DOHH2 (cell line): Measurements from ENCODE around the gene SEPHS1.
A peak's percentile ranks its signal among the peaks of the same experiment; 100 is the strongest.

ENCODE experiments used
- H3F3A ChIP-seq: fragments of 200-600 bp; sonication (generic), shearing (Covaris generic); 2 replicates; pipeline ENCODE4 v1.6.0; 2016; ENCODE audit warnings: antibody characterized with exemption, mild to moderate bottlenecking; ENCODE audit not compliant: control insufficient read depth, insufficient read depth
- H3K27ac ChIP-seq: fragments of 200-600 bp; sonication (generic); 2 replicates; pipeline ENCODE4 v1.5.1; 2014; ENCODE audit warnings: low read depth, mild to moderate bottlenecking, low read length, moderate library complexity
- H3K27me3 ChIP-seq: fragments of 200-600 bp; sonication (generic); 2 replicates; pipeline ENCODE4 v1.6.1; 2014; ENCODE audit warnings: mild to moderate bottlenecking, low read length, mixed read lengths; ENCODE audit not compliant: control insufficient read depth
- H3K36me3 ChIP-seq: fragments of 200-600 bp; sonication (generic); 2 replicates; pipeline ENCODE4 v1.6.1; 2014; ENCODE audit warnings: mild to moderate bottlenecking, low read length, moderate library complexity, mixed read lengths; ENCODE audit not compliant: control insufficient read depth
- H3K4me1 ChIP-seq: fragments of 200-600 bp; sonication (generic); 2 replicates; pipeline ENCODE4 v1.6.1; 2014; ENCODE audit warnings: mild to moderate bottlenecking, low read length, mixed read lengths; ENCODE audit not compliant: control insufficient read depth
- H3K4me2 ChIP-seq: fragments of 200-600 bp; sonication (generic); 2 replicates; pipeline ENCODE4 v1.6.0; 2014; ENCODE audit warnings: mild to moderate bottlenecking, low read length, moderate library complexity
- H3K4me3 ChIP-seq: fragments of 200-600 bp; sonication (generic); 2 replicates; pipeline ENCODE4 v1.5.1; 2014; ENCODE audit warnings: mild to moderate bottlenecking, low read length, mixed read lengths
- H3K79me2 ChIP-seq: fragments of 200-600 bp; sonication (generic); 2 replicates; pipeline ENCODE4 v1.6.1; 2014; ENCODE audit warnings: mild to moderate bottlenecking, low read length, mixed read lengths; ENCODE audit not compliant: control insufficient read depth
- H3K9me2 ChIP-seq: fragments of 200-600 bp; sonication (generic); replicated peaks from 2 replicates; pipeline ENCODE4 v1.6.1; 2014; ENCODE audit warnings: mild to moderate bottlenecking, low read length, mixed read lengths; ENCODE audit not compliant: control insufficient read depth
- H3K9me3 ChIP-seq: fragments of 200-600 bp; sonication (generic); 2 replicates; pipeline ENCODE4 v1.6.1; 2014; ENCODE audit warnings: antibody characterized with exemption, low read length, mixed read lengths; ENCODE audit not compliant: control insufficient read depth, insufficient read depth
- H4K20me1 ChIP-seq: fragments of 200-600 bp; sonication (generic); 2 replicates; pipeline ENCODE4 v1.6.0; 2014; ENCODE audit warnings: low read depth, mild to moderate bottlenecking, antibody characterized with exemption, low read length, moderate library complexity; ENCODE audit not compliant: control insufficient read depth, insufficient read depth
- EZH2phosphoT487 ChIP-seq: fragments of 200-600 bp; sonication (generic); IDR thresholded peaks from 2 replicates; pipeline ENCODE4 v1.6.1; 2017; ENCODE audit warnings: borderline replicate concordance, mild to moderate bottlenecking, antibody characterized with exemption, low read length, moderate library complexity, mixed read lengths
- TF ChIP-seq, protein P1 (sequence below): fragments of 200-600 bp; sonication (generic); IDR thresholded peaks from one replicate; pipeline ENCODE4 v1.5.1; 2014; ENCODE audit warnings: antibody characterized with exemption, mild to moderate bottlenecking, low read depth, low read length; ENCODE audit not compliant: poor library complexity, severe bottlenecking

Gene SEPHS1

DNA sequence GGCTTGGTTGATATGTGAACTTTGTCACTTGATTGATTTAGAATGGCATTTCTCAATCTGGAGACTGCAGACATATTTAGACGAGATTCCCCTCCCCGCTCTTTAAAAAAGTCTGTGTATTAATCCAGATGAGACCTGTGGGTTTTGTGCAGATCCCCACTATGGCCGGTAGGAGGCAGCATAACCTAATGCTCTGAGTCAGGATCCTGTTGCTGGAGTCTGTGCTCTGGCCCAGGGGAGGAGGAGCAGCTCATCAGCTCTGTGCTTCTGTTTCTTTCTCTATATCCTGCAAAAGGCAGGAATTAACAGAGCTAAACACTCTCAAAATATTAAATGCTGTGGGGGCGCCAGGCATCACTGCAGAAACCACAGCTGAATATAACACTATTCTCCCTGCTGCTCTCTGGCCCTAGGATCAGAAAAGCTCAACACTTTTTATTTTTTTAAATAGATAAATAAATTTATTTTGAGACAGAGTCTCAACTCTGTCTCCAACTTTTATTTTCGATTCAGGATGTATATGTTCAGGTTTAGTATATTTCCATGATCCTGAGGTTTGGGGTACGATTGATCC is 23.9 kb upstream of the SEPHS1 start:
- no peaks in the 10 kb centered on the region for H4K20me1 ChIP-seq
- no peak overlapping the region for H3K4me2 ChIP-seq
- H3F3A ChIP-seq = no peaks in the 10 kb centered on the region
- no peaks in the 10 kb centered on the region for H3K4me1 ChIP-seq
- no peaks in the 10 kb centered on the region for H3K27me3 ChIP-seq
- H3K79me2 ChIP-seq = no peaks in the 10 kb centered on the region
- H3K9me2 ChIP-seq = no peaks in the 10 kb centered on the region
- H3K27ac ChIP-seq = no peak overlapping the region
- H3K4me3 ChIP-seq = no peak overlapping the region
- no peak for TF ChIP-seq EZH2phosphoT487
- TF ChIP-seq, protein P1, sequence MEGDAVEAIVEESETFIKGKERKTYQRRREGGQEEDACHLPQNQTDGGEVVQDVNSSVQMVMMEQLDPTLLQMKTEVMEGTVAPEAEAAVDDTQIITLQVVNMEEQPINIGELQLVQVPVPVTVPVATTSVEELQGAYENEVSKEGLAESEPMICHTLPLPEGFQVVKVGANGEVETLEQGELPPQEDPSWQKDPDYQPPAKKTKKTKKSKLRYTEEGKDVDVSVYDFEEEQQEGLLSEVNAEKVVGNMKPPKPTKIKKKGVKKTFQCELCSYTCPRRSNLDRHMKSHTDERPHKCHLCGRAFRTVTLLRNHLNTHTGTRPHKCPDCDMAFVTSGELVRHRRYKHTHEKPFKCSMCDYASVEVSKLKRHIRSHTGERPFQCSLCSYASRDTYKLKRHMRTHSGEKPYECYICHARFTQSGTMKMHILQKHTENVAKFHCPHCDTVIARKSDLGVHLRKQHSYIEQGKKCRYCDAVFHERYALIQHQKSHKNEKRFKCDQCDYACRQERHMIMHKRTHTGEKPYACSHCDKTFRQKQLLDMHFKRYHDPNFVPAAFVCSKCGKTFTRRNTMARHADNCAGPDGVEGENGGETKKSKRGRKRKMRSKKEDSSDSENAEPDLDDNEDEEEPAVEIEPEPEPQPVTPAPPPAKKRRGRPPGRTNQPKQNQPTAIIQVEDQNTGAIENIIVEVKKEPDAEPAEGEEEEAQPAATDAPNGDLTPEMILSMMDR = peak; percentile 97
- no peaks in the 10 kb centered on the region for H3K9me3 ChIP-seq
- H3K36me3 ChIP-seq = no peaks in the 10 kb centered on the region

- no peaks in the 10 kb centered on the region for H3K9me2 ChIP-seq
- no peaks in the 10 kb centered on the region for H3K79me2 ChIP-seq
- no peak for TF ChIP-seq EZH2phosphoT487
- TF ChIP-seq, protein P1 = no peak
Observed at GRCh38 chr10:13366891-13367290, 18.8 kb upstream of the SEPHS1 start.

DNA sequence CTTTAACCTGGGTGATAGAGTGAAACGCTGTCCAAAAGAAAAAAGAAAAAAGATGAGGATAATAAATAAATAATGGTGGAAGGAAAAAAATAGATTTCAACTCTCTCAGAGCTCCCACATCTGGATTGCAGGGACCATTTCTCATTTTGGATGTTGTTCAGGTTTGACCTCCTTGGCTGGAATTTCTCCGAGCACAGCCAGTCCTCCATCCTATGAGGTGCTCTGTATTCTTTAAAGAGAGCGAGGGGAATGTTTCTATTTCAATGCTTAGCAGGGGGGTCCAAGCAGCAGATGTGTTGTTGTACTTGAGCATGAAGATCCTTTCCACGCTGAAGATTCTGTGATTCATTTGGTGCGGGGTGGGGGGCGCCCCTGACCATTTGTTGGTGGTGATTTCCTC is 17.7 kb upstream of the SEPHS1 start:
- Histone ChIP-seq H3K4me2 (no peak overlapping the region), H4K20me1 (no peaks in the 10 kb centered on the region), H3K27me3 (peaks cover 4% of the 10 kb centered on the region; the same call in 1 of the 2 replicates), H3K4me1 (no peaks in the 10 kb centered on the region), H3K36me3 (no peaks in the 10 kb centered on the region), H3K4me3 (no peak overlapping the region), H3K9me3 (no peaks in the 10 kb centered on the region), H3K27ac (no peak overlapping the region), H3K79me2 (no peaks in the 10 kb centered on the region), H3F3A (no peaks in the 10 kb centered on the region), H3K9me2 (no peaks in the 10 kb centered on the region)
- TF ChIP-seq, protein P1 = no peak
- TF ChIP-seq EZH2phosphoT487 = no peak

More at GRCh38 chr10:13366891-13367290, 18.8 kb upstream of the SEPHS1 start:
- H3K36me3 ChIP-seq = no peaks in the 10 kb centered on the region
- no peaks in the 10 kb centered on the region for H3F3A ChIP-seq
- no peaks in the 10 kb centered on the region for H4K20me1 ChIP-seq
- peaks cover 4% of the 10 kb centered on the region; the same call in 1 of the 2 replicates for H3K27me3 ChIP-seq
- H3K4me3 ChIP-seq = no peak overlapping the region
- no peak overlapping the region for H3K27ac ChIP-seq
- H3K4me2 ChIP-seq = no peak overlapping the region
- H3K9me3 ChIP-seq = no peaks in the 10 kb centered on the region
- H3K4me1 ChIP-seq = no peaks in the 10 kb centered on the region
